H4 (cell line): ENCODE data around the gene SEPTIN10. TPM values are rescaled to one million over a fixed set of nuclear protein-coding genes. Genes with fewer than 3 reads are reported as not detected.
A peak's percentile ranks its signal among the peaks of the same experiment; 100 is the strongest.
"Not testable (repeated sequence)": the region's sequence is repeated elsewhere in the genome, so short reads cannot be mapped to it uniquely, and the experiment has no call there.

Source experiments
- DNase-seq: peaks from one replicate; pipeline ENCODE4 v3.0.0-alpha.2; 2015; ENCODE audit warnings: low spot score
- total RNA-seq: library from RNA; depleted of rRNA; stranded (reverse); fragments of >200 nt; shearing (Covaris generic); gene quantifications from 2 replicates; pipeline ENCODE4 v1.2.3, GENCODE V29; 2014

Gene SEPTIN10
- total RNA-seq, 1 experiment from 2014 or later = 44.4 TPM

GRCh38 chr2:109545828-109546713 lies 67.7 kb downstream of the SEPTIN10 start:
- peak; percentile 29 for DNase-seq

GRCh38 chr2:109542384-109542783 lies 71.4 kb downstream of the SEPTIN10 start:
- DNase-seq = no peak

DNA sequence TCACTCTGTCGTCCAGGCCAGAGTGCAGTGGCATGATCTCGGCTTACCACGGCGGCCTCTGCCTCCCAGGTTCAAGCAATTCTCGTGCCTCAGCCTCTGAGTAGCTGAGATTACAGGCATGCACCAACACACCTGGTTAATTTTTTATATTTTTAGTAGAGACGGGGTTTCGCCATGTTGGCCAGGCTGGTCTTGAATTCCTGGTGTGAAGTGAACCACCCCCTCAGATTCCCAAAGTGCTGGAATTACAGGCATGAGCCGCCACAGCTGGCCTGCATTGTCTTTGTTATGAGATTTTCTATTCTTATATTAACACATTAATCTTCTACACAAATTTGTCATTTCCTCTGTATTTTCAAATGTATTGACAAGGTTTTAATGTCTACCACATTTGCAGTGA lies 75.2 kb downstream of the SEPTIN10 start:
- no peak for DNase-seq

DNA sequence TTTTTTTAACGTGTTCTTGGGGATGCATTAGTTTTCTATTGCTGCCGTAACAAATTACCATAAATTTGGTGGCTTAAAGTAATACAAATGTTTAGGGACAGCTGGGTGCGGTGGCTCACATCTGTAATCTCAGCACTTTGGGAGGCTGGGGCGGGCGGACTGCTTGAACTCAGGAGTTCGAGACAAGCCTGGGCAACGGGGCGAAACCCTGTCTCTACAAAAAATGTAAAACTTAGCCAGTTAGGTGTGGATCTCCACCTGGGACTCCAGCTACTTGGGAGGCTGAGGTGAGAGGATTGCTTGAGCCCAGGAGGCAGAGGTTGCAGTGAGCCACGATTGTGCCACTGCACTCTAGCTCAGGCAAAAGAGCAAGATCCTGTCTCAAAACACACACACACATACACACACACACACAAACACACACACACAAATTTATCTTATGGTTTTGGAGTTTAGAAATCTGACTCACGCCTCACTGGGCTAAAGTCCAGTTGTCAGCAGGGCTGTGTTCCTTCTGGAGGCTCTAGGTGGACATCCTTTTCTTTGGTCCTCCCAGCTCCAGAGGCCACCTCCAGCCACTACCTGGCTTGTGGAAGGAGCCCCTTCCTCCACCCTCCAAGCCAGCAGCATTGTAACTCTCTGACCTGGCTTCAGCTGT lies 76.1 kb downstream of the SEPTIN10 start:
- DNase-seq = no peak

- not testable (repeated sequence) for DNase-seq
Measured at GRCh38 chr2:109536556-109536955, 77.2 kb downstream of the SEPTIN10 start.

- no peak for DNase-seq
Measured at GRCh38 chr2:109535217-109535946, 78.4 kb downstream of the SEPTIN10 start.

DNA sequence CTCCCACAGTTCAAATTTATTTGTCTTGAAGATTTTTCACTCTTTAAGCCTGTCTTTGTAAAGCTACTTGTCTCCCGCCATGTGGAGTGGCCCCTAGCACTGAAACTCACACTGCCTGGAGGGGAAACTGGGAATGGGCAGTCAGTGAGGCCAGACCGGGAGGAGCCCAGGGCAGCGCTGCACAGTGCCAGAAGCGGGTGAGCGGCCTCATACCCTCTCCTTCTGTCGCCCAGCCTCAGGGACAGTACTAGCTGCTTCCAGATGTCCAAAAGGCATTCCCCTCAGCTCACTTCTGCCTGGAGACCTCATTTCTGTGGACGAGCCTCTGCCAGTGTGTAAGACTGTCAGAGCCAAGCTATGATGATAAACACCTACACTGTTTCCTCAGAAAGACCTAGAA lies 79.9 kb downstream of the SEPTIN10 start:
- no peak for DNase-seq

DNA sequence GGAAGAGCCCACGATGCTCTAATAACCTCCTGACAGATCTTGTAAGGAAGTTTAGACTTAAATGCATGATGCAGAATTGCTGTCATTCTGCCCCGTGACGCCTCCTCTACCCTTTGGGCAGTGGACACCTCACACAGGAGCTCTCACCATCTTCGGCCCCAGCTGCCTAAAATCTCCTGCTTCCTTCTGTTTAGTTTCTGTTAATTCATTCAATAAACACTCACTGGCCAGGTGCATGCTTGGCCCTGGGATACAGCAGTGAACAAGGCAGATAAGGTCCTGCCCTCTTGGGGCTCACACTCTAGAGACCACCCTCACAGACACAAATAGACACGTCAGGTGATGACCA lies 81.1 kb downstream of the SEPTIN10 start:
- DNase-seq = no peak

DNA sequence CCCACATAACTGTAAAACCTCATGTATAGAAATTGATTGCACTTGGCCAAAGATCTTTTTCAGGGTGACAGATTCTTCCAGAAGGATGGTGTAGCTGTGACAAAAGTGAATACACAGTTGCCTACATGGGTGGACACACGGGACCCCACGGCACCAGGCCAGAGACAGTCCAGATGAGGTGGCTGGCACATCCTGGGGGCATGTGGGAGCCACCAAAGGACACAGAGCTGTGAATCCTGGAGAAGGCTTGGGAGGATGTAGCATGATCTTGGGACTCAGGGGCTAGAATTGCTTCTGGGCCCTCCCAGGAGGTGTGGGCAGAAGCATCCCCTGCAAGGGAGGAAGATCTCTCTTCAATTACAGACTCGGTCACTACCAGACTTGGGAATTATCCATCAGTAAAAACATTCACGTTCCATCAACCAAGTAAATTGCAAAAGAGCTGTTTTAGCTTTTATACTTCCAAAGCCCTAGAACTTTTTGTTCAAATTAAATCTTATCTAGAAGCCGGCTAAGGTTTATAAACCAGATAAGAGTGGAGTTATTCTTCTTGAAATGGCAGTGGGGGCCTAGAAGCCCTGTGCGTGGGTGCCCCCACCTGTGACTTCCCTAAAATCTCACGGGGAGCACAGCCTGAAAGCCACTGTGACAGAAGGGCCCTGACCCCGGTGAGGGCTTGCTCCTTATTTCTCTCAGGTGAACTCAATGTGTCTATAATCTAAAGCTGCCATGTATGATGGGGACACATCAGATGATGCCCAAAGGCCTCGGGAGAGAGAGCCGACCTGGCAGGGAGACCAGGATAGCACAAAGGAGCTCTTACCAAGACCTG lies 81.7 kb downstream of the SEPTIN10 start:
- DNase-seq = no peak

- DNase-seq = no peak
Measured at GRCh38 chr2:109531221-109531620, 82.5 kb downstream of the SEPTIN10 start.

DNA sequence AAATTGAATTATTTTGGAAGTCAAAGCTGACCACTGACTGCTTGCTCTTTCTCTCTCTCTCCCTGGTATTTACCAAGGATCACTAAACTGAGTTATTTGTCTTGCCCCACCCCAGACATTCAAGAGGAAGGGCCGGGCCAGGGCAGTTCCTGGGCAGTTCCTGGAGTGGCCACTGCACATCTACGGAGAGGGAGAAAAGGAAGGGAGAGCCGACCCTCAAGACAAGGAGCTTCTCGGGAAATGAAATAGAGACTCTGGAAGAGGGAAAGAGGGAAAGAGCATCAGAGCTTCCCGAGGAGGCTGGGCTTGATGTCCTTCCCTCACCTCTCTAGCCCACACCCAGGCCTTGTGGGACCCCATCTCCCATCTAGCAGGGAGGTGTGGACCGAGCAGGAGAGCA lies 83.1 kb downstream of the SEPTIN10 start:
- no peak for DNase-seq

DNA sequence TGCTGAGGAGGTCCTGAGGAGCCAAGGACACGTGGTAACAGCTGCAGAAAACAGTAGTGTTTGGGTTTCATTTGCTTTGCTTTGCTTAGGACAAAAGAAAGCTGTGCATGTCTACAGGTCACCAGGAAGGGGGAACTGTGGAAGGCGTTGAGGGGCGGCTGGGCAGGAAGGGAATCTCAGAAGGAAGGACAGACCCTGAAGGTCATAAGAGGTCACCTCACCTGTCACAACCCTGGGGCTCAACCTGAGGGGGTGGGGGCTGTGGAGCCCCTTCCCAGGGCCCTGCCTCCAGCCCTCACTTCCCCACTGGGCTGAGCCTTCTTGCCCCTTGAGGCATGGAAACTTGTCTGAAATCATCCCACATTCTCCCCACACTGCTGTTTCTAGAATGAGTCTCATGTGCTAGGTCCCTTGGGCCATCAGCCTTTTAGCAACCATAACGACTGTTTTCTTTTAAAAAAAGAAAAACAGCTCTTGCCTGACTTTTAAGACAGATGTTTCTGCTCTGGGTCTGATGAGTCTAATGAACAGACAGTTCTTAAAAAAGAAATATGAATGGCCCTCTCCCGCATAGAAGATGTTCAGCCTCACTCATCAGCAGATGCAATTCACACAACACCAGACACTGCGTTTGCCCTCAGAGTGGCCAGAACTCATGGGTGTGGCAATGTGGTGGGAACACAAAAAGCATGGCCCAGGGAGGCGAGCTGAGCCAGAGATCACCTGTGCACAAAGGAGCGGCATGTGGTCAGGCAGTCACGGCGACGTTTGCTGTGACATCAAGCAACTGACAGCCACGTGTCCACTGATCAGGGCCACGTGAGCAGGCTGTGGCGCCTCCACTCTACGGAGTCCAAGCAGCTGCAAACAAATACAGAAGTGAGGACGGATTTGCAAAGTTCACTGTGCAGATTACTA lies 84.0 kb downstream of the SEPTIN10 start:
- DNase-seq = no peak

DNA sequence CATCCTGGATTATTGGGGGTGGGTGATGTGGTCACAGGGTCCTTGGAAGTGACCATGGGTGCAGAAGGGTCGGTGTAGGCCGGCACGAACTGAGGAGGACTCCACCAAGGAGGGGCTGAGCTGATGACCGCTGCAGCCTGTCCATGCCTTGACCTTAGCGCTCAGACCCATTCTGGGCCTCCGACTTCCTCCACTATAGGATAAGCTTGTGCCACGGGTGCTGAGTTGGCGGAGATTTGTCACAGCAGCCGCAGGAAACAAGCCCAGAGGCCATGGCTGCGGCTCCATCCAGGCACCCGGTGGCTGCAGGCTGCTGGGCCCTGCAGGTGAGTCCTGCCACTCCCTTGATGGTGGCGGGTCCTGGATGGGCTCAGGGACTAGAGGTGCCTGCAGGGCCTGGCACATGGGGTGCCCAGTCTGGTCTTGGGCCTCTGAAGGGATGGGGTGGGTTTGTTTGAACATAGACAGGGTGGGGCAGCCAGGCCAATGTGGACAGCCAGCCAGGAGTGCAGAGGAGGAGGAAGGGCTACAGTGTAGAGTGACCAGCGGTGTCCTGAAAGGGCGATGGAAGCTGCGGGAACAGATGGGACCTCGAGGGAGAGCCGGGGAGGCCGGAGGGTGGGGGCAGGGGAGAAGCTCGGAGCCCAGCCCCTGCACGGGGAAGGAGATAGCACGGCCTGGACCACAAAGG lies 84.8 kb downstream of the SEPTIN10 start:
- no peak for DNase-seq

- DNase-seq = no peak
Measured at GRCh38 chr2:109527846-109528705, 85.7 kb downstream of the SEPTIN10 start.

DNA sequence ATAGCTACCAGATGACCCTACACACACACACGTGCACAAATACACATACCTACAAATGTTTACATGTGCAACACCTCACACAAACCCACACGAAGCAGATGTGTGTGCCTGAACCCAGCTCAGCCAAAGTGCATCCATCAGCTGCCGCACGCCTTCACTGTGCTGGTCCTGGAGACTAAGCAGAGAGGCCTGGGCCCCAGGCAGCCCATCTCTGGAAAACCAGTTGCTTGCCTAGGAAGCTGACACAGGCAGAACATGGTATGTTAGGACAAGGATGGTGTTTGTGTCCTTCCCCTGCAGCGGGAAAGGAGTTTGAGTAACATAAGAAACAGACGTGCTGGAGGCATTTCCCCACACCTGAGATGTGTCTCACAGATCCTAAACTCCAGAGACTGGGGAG lies 86.7 kb downstream of the SEPTIN10 start:
- no peak for DNase-seq

- DNase-seq = no peak
Measured at GRCh38 chr2:109526442-109526970, 87.3 kb downstream of the SEPTIN10 start.

DNA sequence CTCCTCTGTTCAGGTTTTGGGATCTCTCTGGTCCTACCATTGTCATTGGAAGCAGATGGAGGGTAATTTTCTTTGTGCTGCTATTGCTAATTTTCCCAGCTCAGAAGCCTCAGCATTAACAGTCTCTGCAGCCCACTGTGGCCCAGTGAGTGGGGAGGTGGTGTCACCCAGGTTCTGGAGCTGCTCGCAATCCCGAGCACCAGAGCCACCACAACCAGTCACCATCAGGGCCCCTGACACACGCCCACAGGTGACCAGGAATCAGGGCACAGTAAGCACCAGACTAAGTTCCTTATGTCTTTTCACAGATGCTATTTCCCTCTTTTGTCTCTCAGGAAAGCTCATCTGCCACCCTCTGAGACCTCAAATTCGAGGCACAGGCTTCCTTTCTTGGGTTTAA lies 87.9 kb downstream of the SEPTIN10 start:
- no peak for DNase-seq

GRCh38 chr2:109523536-109524361 lies 90.0 kb downstream of the SEPTIN10 start:
- no peak for DNase-seq
